Tibial nerve (tissue), 4 donors: ENCODE data around the gene ADAMTS4.

Experiments used
- EP300 ChIP-seq, 2 donors: sonication (generic); formaldehyde crosslinking; IDR thresholded peaks; one replicate each; pipeline ENCODE4 v1.6.1; 2017; ENCODE audit warnings: antibody characterized with exemption in 2 of 2, mild to moderate bottlenecking in 1 of 2
- POLR2A ChIP-seq, 2 donors: fragments of 450-650 bp; IDR thresholded peaks; one replicate each; pipeline ENCODE4 v1.6.1; 2017; ENCODE audit warnings: antibody characterized with exemption in 2 of 2, mild to moderate bottlenecking in 2 of 2, moderate library complexity in 2 of 2
- TF ChIP-seq, protein P1 (sequence below), 5 experiments: fragments of 200-600 bp in 3 of 5; fragments of 450-650 bp in 2 of 5; sonication (generic) in 3 of 5; IDR thresholded peaks; one replicate each; pipeline ENCODE4 v1.5.1; 2016 to 2019; ENCODE audit warnings: antibody characterized with exemption in 5 of 5, mild to moderate bottlenecking in 3 of 5, moderate library complexity in 2 of 5

- TF ChIP-seq, protein P1, sequence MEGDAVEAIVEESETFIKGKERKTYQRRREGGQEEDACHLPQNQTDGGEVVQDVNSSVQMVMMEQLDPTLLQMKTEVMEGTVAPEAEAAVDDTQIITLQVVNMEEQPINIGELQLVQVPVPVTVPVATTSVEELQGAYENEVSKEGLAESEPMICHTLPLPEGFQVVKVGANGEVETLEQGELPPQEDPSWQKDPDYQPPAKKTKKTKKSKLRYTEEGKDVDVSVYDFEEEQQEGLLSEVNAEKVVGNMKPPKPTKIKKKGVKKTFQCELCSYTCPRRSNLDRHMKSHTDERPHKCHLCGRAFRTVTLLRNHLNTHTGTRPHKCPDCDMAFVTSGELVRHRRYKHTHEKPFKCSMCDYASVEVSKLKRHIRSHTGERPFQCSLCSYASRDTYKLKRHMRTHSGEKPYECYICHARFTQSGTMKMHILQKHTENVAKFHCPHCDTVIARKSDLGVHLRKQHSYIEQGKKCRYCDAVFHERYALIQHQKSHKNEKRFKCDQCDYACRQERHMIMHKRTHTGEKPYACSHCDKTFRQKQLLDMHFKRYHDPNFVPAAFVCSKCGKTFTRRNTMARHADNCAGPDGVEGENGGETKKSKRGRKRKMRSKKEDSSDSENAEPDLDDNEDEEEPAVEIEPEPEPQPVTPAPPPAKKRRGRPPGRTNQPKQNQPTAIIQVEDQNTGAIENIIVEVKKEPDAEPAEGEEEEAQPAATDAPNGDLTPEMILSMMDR (IDR thresholded peaks at IDR 0.05): no peak
- no peak for TF ChIP-seq POLR2A (IDR thresholded peaks at IDR 0.05)
- TF ChIP-seq EP300 (IDR thresholded peaks at IDR 0.05): no peak
Observed at GRCh38 chr1:161200421-161200991, 1.7 kb upstream of the ADAMTS4 start.
